K562 (cell line): ENCODE measurements around the gene PPP4R1. TPM values are rescaled to one million over a fixed set of nuclear protein-coding genes. Genes with fewer than 3 reads are reported as not detected.

Source experiments
- ARNT ChIP-seq, 2 experiments: fragments of 450-650 bp; IDR thresholded peaks; 2 replicates each; pipeline ENCODE4 v1.6.1; 2016; ENCODE audit warnings: mild to moderate bottlenecking in 1 of 2
- BRD9 ChIP-seq: fragments of 450-650 bp; IDR thresholded peaks from 2 replicates; pipeline ENCODE4 v1.6.1; 2018; ENCODE audit warnings: low read depth; ENCODE audit not compliant: partially characterized antibody
- CBX1 ChIP-seq: sonication (generic); IDR thresholded peaks from 2 replicates; pipeline ENCODE4 v1.6.1; 2016; ENCODE audit warnings: antibody characterized with exemption, low read depth, mild to moderate bottlenecking
- CBX3 ChIP-seq, 2 experiments: IDR thresholded peaks; 1 replicate in 1 of 2; 2 replicates in 1 of 2; pipeline ENCODE4 v1.6.1; 2012; ENCODE audit warnings: inconsistent platforms in 2 of 2, low read length in 2 of 2, borderline replicate concordance in 1 of 2, control low read depth in 1 of 2
- FOXJ2 ChIP-seq: fragments of 200-800 bp; sonication (Bioruptor generic); IDR thresholded peaks from 2 replicates; pipeline ENCODE4 v1.6.1; 2016; ENCODE audit warnings: missing genetic modification characterization, missing compliant biosample characterization
- FOXP1 ChIP-seq: sonication (generic); formaldehyde crosslinking; IDR thresholded peaks from 2 replicates; pipeline ENCODE4 v1.8.0; 2022; ENCODE audit warnings: mild to moderate bottlenecking, missing genetic modification reagents
- KDM1A ChIP-seq, 2 experiments: fragments of 450-650 bp; IDR thresholded peaks; 2 replicates each; pipeline ENCODE4 v1.6.1; 2016; ENCODE audit warnings: mild to moderate bottlenecking in 2 of 2
- PHTF2 ChIP-seq: fragments of 250-450 bp; sonication (Bioruptor Pico); IDR thresholded peaks from 2 replicates; pipeline ENCODE4 v1.5.0; 2021; ENCODE audit warnings: mild to moderate bottlenecking
- POLR2H ChIP-seq: IDR thresholded peaks from 2 replicates; pipeline ENCODE4 v1.6.1; 2016; ENCODE audit warnings: missing genetic modification characterization, low read depth, mild to moderate bottlenecking, control low read depth, missing compliant biosample characterization, moderate library complexity
- PTTG1 ChIP-seq: fragments of 450-650 bp; IDR thresholded peaks from 2 replicates; pipeline ENCODE4 v1.6.1; 2016; ENCODE audit warnings: low read depth, mild to moderate bottlenecking, missing genetic modification characterization, missing compliant biosample characterization
- RBM14 ChIP-seq: fragments of 200-400 bp; formaldehyde crosslinking; IDR thresholded peaks from 2 replicates; pipeline ENCODE4 v1.6.1; 2018; ENCODE audit warnings: low read depth, mild to moderate bottlenecking, low read length, moderate library complexity, borderline replicate concordance; ENCODE audit not compliant: insufficient read depth
- RBM25 ChIP-seq: fragments of 200-400 bp; formaldehyde crosslinking; IDR thresholded peaks from 2 replicates; pipeline ENCODE4 v1.6.1; 2018; ENCODE audit warnings: low read length, low read depth, moderate library complexity; ENCODE audit not compliant: severe bottlenecking
- RCOR1 ChIP-seq, 2 experiments: IDR thresholded peaks; 2 replicates each; pipeline ENCODE4 v1.6.1; 2012; ENCODE audit warnings: low read depth in 2 of 2, low read length in 2 of 2, borderline replicate concordance in 1 of 2, improper control_type of control experiment in 1 of 2
- SMAD1 ChIP-seq: fragments of 150-350 bp; IDR thresholded peaks from 2 replicates; pipeline ENCODE4 v1.6.1; 2014; ENCODE audit warnings: low read length, low read depth; ENCODE audit not compliant: partially characterized antibody
- TRIM24 ChIP-seq, 2 experiments: fragments of 450-650 bp; IDR thresholded peaks; 2 replicates each; pipeline ENCODE4 v1.6.1; 2016
- TRIM28 ChIP-seq: fragments of 450-650 bp; IDR thresholded peaks from 2 replicates; pipeline ENCODE4 v1.6.1; 2017
- ZNF146 ChIP-seq: IDR thresholded peaks from one replicate; pipeline ENCODE4 v1.6.1; 2018; ENCODE audit warnings: missing compliant biosample characterization; ENCODE audit not compliant: unreplicated experiment
- ZNF165 ChIP-seq: fragments of 250-450 bp; sonication (Bioruptor Pico); IDR thresholded peaks from 2 replicates; pipeline ENCODE4 v1.4.0; 2020; ENCODE audit warnings: borderline replicate concordance
- ZNF445 ChIP-seq: fragments of 250-450 bp; sonication (Bioruptor Pico); IDR thresholded peaks from 2 replicates; pipeline ENCODE4 v1.4.0; 2020; ENCODE audit warnings: low read depth, mild to moderate bottlenecking, moderate library complexity
- ZNF57 ChIP-seq: fragments of 450-650 bp; formaldehyde crosslinking; IDR thresholded peaks from 2 replicates; pipeline ENCODE4 v1.4.0; 2020; ENCODE audit warnings: mild to moderate bottlenecking, moderate library complexity
- polyA plus RNA-seq, 8 experiments: library from polyadenylated mRNA; depleted of rRNA in 4 of 8; stranded (reverse) in 5 of 8; unstranded in 3 of 8; fragments of >200 nt; fragmentation: Nextera tagmentation in 2 of 8; fragmentation: Illumina TruSeq in 1 of 8; extraction: Ambion mirVana in 2 of 8; extraction: Trizol in 1 of 8; gene quantifications; 2 replicates each; pipeline versions ENCODE4 v1.2.1 to v1.2.3, GENCODE V29; 2011 to 2014; ENCODE audit warnings: inconsistent platforms in 1 of 8, missing spikeins in 1 of 8
- total RNA-seq, 7 experiments: library from RNA; depleted of rRNA in 6 of 7; stranded (reverse); fragments of >200 nt in 6 of 7; fragmentation: Illumina TruSeq in 2 of 7; extraction: Trizol in 2 of 7; gene quantifications; 2 replicates each; pipeline versions ENCODE4 v1.2.1 to v1.2.3, GENCODE V29; 2011 to 2021; ENCODE audit warnings: low replicate concordance in 1 of 7

Gene PPP4R1
- total and polyA plus RNA-seq, 9 of the 15 experiments (the other 6 are each of a cell fraction or from before 2014, with no cell fraction given): 23.5 to 136 (median 84.5) TPM

GRCh38 chr18:9552616-9553015 is 61.7 kb downstream of the PPP4R1 start (continued):
- TF ChIP-seq FOXJ2 (tag) (no peak), ZNF445 (no peak), CBX3 (IDR thresholded peaks at IDR 0.05; ENCODE audit: borderline replicate concordance in 1 of 2, low read length in 2 of 2) (peak in 1 of 2 experiments; percentile 84; a peak in 1 of 3 replicates), TRIM24 (IDR thresholded peaks at IDR 0.05) (peak in 1 of 2 experiments; percentile 16; a peak in 1 of 4 replicates), CBX1 (0 out of 2 replicates have a peak, but pooled peaks have one; percentile 43), BRD9 (no peak), RBM14 (no peak), ZNF57 (CRISPR knock-in tag) (no peak), ZNF165 (CRISPR knock-in tag) (no peak), TRIM28 (peak; percentile 54; the same call in 1 of the 2 replicates), RCOR1 (IDR thresholded peaks at IDR 0.05; ENCODE audit: borderline replicate concordance in 1 of 2, low read depth in 2 of 2, low read length in 2 of 2) (peak in 1 of 2 experiments; percentile 27; a peak in 1 of 4 replicates), ZNF146 (peak; percentile 99), PHTF2 (CRISPR knock-in tag) (no peak), FOXP1 (no peak), KDM1A (IDR thresholded peaks at IDR 0.05) (peak; percentile 25 to 31; a peak in 1 of 4 replicates), PTTG1 (tag) (no peak), POLR2H (tag) (no peak), RBM25 (peak; percentile 94), SMAD1 (no peak), ARNT (IDR thresholded peaks at IDR 0.05) (0 out of 4 replicates have a peak, but pooled peaks of 1 of the 2 experiments have one; percentile 31)
